ENCODE results near the gene ORC1.

ORC1 gene

GRCh38 chr1:52367272-52367671 is 37.0 kb downstream of the ORC1 start:
- no peak for DNase-seq
- intact Hi-C loops (cut with DNase I; ENCODE audit: low total_unique reads): loop anchor here (5.0 to 10.0 kb wide), 3 partner anchors 35 to 318 kb away; partner anchors contain the start of genes BTF3L4, ORC1, PRPF38A and TXNDC12

GRCh38 chr1:52366517-52366827 is 37.8 kb downstream of the ORC1 start:
- Histone ChIP-seq H3K36me3 (peaks cover 12 to 17% (median 14%) of the 10 kb centered on the region in 3 donors), H3K9me3 (no peaks in the 10 kb centered on the region), H3K27ac (peak overlapping the region; percentile 91 to 96), H3K27me3 (no peaks in the 10 kb centered on the region), H3K4me1 (peaks cover 0 to 27% (median 16%) of the 10 kb centered on the region in 4 donors), H3K4me3 (peak overlapping the region; percentile 88 to 90)
- intact Hi-C loops (cut with DNase I; ENCODE audit: low total_unique reads): loop anchor here (5.0 to 10.0 kb wide), 3 partner anchors 36 to 318 kb away; partner anchors contain the start of genes BTF3L4, ORC1, PRPF38A and TXNDC12
- DNase-seq: no peak
- TF ChIP-seq CTCF (IDR thresholded peaks at IDR 0.05): no peak

More at GRCh38 chr1:52367272-52367671, 37.0 kb downstream of the ORC1 start:
- H3K9me3 ChIP-seq: no peaks in the 10 kb centered on the region
- TF ChIP-seq CTCF (IDR thresholded peaks at IDR 0.05): no peak
- peaks cover 0 to 27% (median 16%) of the 10 kb centered on the region in 4 donors for H3K4me1 ChIP-seq
- H3K36me3 ChIP-seq: peaks cover 4 to 9% (median 6%) of the 10 kb centered on the region in 3 donors
- H3K27ac ChIP-seq: no peak overlapping the region
- H3K27me3 ChIP-seq: no peaks in the 10 kb centered on the region
- H3K4me3 ChIP-seq: no peak overlapping the region

- H3K4me3 ChIP-seq: peak within 1 kb of the TSS; percentile 88 to 90
- DNase-seq: peak; percentile 97 to 99
- H3K36me3 ChIP-seq: peaks cover 18 to 22% (median 20%) of the 10 kb centered on the region in 3 donors
- no peaks in the 10 kb centered on the region for H3K9me3 ChIP-seq
- no peaks in the 10 kb centered on the region for H3K27me3 ChIP-seq
- peaks cover 0 to 27% (median 16%) of the 10 kb centered on the region in 4 donors for H3K4me1 ChIP-seq
- intact Hi-C loops (cut with DNase I; ENCODE audit: low total_unique reads): loop anchor here (5.0 to 10.0 kb wide), 3 partner anchors 36 to 319 kb away; partner anchors contain the start of genes BTF3L4, ORC1, PRPF38A and TXNDC12
- peak; percentile 36 to 41 for TF ChIP-seq CTCF (IDR thresholded peaks at IDR 0.05)
- peak within 1 kb of the TSS; percentile 91 to 96 for H3K27ac ChIP-seq
Observed at GRCh38 chr1:52365746-52366516, 38.3 kb downstream of the ORC1 start, which contains the start of gene CC2D1B. TSS of gene CC2D1B (minus strand) at chr1:52366205. CDS start at chr1:52364620, 1,585 bp downstream.

DNA sequence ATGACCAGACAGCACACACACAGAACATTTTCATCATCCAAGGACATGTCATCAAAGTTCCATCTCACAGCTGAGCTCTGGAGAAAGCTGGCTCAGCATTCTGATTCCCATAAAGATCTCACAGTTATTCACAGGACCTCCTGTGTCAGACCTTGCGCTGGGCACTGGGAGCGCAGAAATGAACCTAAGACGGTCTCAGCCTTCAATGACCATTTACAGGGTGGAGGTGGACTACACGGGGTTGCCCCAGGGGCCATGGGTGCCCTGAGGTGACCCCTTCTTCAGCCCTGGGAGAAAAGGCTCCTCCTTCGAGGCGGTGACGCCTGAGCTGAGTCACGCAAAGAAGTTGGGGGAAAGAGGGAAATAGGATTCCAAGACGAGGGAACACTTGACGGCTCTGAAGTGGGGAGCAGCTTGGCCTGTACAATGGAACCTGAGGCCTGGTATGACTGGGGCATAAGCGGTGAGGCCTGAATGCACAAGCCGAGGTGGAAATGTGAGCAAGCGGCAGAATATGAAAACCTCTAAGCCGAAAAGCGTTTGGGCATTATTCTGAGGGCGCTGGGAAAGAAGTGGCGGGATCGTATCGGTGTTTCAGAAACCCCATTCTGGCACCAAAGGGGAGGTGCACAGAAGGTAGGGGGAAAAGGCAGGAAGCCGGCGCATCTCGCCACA is 39.0 kb downstream of the ORC1 start:
- H3K4me3 ChIP-seq: peak overlapping the region; percentile 88 to 90
- TF ChIP-seq CTCF (IDR thresholded peaks at IDR 0.05): no peak
- peak; percentile 53 to 86 for DNase-seq
- peaks cover 25 to 29% (median 27%) of the 10 kb centered on the region in 3 donors for H3K36me3 ChIP-seq
- H3K9me3 ChIP-seq: no peaks in the 10 kb centered on the region
- peak overlapping the region; percentile 91 to 96 for H3K27ac ChIP-seq
- intact Hi-C loops (cut with DNase I; ENCODE audit: low total_unique reads): loop anchor here (5.0 to 10.0 kb wide), 3 partner anchors 37 to 320 kb away; partner anchors contain the start of genes BTF3L4, ORC1, PRPF38A and TXNDC12
- H3K4me1 ChIP-seq: peaks cover 0 to 27% (median 16%) of the 10 kb centered on the region in 4 donors
- H3K27me3 ChIP-seq: no peaks in the 10 kb centered on the region

- H3K27me3 ChIP-seq: no peaks in the 10 kb centered on the region
- TF ChIP-seq CTCF (IDR thresholded peaks at IDR 0.05): no peak
- peak overlapping the region; percentile 91 to 96 for H3K27ac ChIP-seq
- peak overlapping the region; percentile 88 to 90 for H3K4me3 ChIP-seq
- intact Hi-C loops (cut with DNase I; ENCODE audit: low total_unique reads): loop anchor here (10.0 kb wide), 1 partner anchor 320 kb away; no protein-coding TSS in a partner anchor
- no peaks in the 10 kb centered on the region for H3K9me3 ChIP-seq
- peaks cover 0 to 27% (median 16%) of the 10 kb centered on the region in 4 donors for H3K4me1 ChIP-seq
- H3K36me3 ChIP-seq: peaks cover 34 to 38% (median 36%) of the 10 kb centered on the region in 3 donors
- DNase-seq: no peak
Observed at GRCh38 chr1:52364235-52364839, 39.9 kb downstream of the ORC1 start.

Data from tibial artery (tissue), 4 donors.